GM20000 (cell line): ENCODE measurements around the gene HDAC3.

Experiments used
- DNase-seq: peaks from one replicate; pipeline ENCODE4 v3.0.0; 2012; ENCODE audit warnings: low spot score
- TF ChIP-seq, protein P1 (sequence below): IDR thresholded peaks from 2 replicates; pipeline ENCODE4 v1.5.1; 2012; ENCODE audit warnings: mild to moderate bottlenecking, control low read depth; ENCODE audit errors: extremely low read depth, missing control alignments

The HDAC3 gene

DNA sequence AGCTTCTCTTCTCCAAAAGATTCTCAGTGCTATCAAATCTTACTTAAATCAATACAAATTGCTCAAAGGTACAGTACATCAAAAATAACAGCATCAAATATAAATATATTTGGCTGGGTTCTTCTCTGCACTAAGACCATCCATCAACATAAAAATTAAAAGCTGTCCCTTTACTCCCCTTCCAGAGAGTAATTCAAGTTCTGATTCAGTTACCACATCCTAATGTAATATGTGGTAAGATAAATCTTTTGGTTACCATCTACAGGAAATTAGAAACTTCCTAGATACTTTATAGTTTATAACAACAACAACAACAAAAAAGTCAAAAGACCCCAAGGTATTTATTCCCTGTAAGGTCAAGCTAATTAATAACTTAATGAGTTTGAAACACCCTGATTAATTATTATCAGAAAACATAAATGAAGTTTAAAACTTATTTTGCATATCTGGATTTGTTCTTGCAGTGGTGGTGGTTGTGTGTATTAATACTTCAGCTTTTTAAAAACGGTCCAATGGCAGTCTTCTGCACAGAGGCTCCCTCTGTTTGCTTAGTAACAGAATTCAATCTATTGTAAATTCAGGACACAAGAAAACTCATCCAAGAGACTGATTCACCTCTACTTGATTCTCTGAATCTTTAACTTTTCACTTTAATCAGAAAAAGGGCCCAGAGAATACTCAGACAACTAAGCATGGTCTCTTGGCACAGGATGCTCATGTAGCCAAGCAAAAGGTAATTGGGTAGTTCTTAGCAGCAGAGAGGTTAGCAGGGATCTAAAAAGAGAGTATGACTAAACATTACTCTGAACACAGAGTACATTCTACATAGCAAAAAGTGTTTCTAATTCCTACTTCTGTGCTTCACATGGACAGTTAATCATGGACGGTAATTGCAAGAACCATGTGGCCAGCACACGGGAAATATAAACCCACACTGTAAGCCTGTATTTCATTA is 38.0 kb downstream of the HDAC3 start:
- TF ChIP-seq, protein P1, sequence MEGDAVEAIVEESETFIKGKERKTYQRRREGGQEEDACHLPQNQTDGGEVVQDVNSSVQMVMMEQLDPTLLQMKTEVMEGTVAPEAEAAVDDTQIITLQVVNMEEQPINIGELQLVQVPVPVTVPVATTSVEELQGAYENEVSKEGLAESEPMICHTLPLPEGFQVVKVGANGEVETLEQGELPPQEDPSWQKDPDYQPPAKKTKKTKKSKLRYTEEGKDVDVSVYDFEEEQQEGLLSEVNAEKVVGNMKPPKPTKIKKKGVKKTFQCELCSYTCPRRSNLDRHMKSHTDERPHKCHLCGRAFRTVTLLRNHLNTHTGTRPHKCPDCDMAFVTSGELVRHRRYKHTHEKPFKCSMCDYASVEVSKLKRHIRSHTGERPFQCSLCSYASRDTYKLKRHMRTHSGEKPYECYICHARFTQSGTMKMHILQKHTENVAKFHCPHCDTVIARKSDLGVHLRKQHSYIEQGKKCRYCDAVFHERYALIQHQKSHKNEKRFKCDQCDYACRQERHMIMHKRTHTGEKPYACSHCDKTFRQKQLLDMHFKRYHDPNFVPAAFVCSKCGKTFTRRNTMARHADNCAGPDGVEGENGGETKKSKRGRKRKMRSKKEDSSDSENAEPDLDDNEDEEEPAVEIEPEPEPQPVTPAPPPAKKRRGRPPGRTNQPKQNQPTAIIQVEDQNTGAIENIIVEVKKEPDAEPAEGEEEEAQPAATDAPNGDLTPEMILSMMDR, result no peak
- DNase-seq, result no peak

DNA sequence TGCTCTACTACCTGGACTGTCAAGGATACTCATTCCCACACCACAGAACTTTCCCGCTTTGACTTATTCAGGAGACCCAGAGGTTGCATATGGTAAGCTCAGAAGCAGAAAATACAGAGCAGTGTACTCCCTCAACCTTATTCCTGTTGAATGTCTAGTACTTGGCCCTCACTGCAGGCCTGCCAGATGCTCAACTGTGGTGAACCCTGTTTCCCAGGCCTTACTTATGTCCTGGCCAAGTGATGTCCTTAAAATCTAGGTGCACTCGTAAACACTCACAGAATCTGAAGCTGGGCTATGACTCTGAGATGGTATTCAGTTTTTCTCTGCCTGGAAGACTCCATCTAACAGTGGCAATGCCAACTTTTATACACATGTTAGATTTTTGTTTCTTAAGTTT is 38.8 kb downstream of the HDAC3 start:
- DNase-seq, result no peak
- TF ChIP-seq, protein P1, result no peak

DNA sequence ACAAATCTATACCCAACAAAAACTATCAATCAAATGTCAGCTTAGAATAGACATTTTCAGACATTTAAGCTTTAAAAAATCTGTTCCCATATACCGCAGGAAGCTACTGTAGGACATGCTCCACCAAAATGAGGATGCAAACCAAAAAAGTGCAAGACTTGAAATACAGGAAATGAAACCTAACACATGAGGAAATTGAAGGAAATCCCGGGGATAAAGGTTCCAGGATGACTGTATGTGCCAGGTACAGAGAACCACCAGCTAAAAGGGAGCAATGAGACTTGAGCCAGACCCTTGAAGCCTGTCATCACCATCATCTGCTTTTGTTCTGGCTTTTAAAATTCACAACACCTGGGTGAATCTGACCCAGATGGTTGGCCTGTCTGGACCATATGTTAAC is 39.3 kb downstream of the HDAC3 start:
- TF ChIP-seq, protein P1, result no peak
- DNase-seq, result no peak

DNA sequence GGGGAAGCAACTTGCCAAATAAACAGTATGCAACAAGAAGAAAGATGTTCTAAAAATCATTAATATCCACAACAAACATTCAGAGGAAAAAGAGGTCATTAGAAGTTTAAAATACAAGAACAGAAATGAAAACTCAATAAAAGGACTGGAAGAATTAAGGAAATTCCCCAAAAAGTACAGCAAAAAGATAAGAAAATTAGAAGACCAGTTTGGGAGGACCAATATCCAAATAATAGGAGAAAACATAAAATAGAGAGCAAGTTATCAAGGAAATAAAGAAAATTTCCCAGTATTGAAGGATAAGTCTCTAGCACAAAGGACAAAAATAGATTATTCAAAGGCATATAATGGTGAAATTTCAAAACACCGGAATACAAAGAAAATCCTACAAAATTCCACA is 39.8 kb downstream of the HDAC3 start:
- TF ChIP-seq, protein P1, result no peak
- no peak for DNase-seq

DNA sequence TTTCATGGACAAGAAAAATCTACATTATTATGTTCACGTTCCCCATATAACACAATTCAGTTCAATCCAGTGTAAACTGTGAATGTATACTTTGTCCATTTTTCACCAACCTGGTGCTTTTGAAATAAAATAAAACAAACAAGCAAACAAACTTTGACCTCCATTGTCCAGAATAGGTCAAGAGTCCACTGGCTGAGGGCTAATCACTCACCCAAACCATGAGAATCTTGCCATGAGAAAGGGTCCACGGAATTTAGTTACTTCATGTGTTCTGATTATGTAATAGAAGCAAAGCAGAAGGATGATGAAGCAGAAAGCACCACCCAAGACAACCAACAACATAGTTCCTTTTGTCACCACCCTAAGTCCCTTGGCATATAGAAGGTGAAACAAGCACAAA is 46.5 kb downstream of the HDAC3 start:
- TF ChIP-seq, protein P1, result no peak
- DNase-seq, result no peak

DNA sequence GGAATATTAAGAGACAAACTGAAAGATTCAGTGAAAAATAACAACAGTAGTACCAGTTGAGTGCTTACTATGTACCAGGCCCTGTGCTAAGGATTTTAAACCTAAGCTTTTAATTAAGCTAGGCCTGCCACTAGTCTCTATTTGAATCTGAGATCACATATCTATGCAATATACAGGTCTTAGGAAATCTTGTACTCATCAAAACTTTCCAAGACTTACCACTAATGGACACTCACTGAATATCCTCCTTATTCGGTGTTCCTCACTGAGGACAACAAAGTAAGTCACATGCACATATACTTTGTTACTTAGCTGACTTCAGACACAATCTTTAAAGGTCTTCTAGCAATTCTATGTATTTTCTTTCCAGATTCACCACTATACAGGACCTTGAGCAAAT is 50.4 kb downstream of the HDAC3 start:
- TF ChIP-seq, protein P1, result no peak
- no peak for DNase-seq

DNA sequence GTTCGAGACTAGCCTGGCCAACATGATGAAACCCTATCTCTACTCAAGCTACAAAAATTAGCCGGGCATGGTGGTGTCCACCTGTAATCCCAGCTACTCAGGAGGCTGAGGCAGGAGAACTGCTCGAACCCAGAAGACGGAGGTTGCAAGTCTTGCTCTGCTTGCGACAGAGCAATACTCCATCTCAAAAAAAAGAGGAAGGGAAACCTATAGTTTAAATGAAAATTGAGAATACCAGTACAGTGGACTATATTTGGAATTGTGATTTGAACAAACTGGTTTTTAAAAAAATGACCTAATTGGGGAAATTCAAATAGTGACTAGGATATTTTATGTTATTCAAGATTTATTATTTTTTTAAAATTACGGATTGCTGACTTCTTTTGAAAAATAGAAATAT is 51.1 kb downstream of the HDAC3 start:
- TF ChIP-seq, protein P1, result no peak
- no peak for DNase-seq
